NCI-H2196 treated with DMSO at 0.1 percent for 48 hours (cell line): Measurements from ENCODE around the gene CYSTM1.

Source experiments
- DNase-seq: peaks from one replicate; lab custom pipeline; 2025; ENCODE audit not compliant: unreplicated experiment; lab: John Stamatoyannopoulos, UW

The CYSTM1 gene

GRCh38 chr5:140174465-140175366 is at the start of gene CYSTM1:
Gene CYSTM1 (plus strand): TSS chr5:140175188. CDS start chr5:140194466, 19,278 bp downstream.
- peak; percentile 95 for DNase-seq

GRCh38 chr5:140125637-140126036 is 49.4 kb upstream of the CYSTM1 start, which contains the start of gene IGIP:
Gene IGIP (plus strand): TSS chr5:140125937. CDS start chr5:140128477, 2,540 bp downstream.
- no peak for DNase-seq

- DNase-seq: no peak
Measured at GRCh38 chr5:140126315-140127012, 48.5 kb upstream of the CYSTM1 start.

- no peak for DNase-seq
Measured at GRCh38 chr5:140128376-140128775, 46.6 kb upstream of the CYSTM1 start.

- no peak for DNase-seq
Measured at GRCh38 chr5:140130949-140131733, 43.8 kb upstream of the CYSTM1 start.

GRCh38 chr5:140131967-140132409 is 43.0 kb upstream of the CYSTM1 start:
- DNase-seq: peak; percentile 14

GRCh38 chr5:140133514-140134167 is 41.3 kb upstream of the CYSTM1 start:
- DNase-seq: no peak

GRCh38 chr5:140134277-140134935 is 40.6 kb upstream of the CYSTM1 start:
- DNase-seq: no peak

- no peak for DNase-seq
Measured at GRCh38 chr5:140135127-140135526, 39.9 kb upstream of the CYSTM1 start.

GRCh38 chr5:140136624-140137023 is 38.4 kb upstream of the CYSTM1 start:
- no peak for DNase-seq

GRCh38 chr5:140140435-140140834 is 34.6 kb upstream of the CYSTM1 start:
- no peak for DNase-seq

GRCh38 chr5:140141241-140141640 is 33.7 kb upstream of the CYSTM1 start:
- DNase-seq: no peak

- DNase-seq: no peak
Measured at GRCh38 chr5:140142246-140142645, 32.7 kb upstream of the CYSTM1 start.

- no peak for DNase-seq
Measured at GRCh38 chr5:140142856-140143255, 32.1 kb upstream of the CYSTM1 start.

GRCh38 chr5:140143521-140144258 is 31.3 kb upstream of the CYSTM1 start:
- DNase-seq: no peak

- DNase-seq: no peak
Measured at GRCh38 chr5:140145256-140145655, 29.7 kb upstream of the CYSTM1 start.

- DNase-seq: no peak
Measured at GRCh38 chr5:140145818-140146522, 29.0 kb upstream of the CYSTM1 start.

- no peak for DNase-seq
Measured at GRCh38 chr5:140146523-140146842, 28.5 kb upstream of the CYSTM1 start.

- no peak for DNase-seq
Measured at GRCh38 chr5:140147460-140147859, 27.5 kb upstream of the CYSTM1 start.
